GM18502 (cell line): ENCODE results near the gene KIF1A.
"Not testable (repeated sequence)": the region's sequence is repeated elsewhere in the genome, so short reads cannot be mapped to it uniquely, and the experiment has no call there.

Experiments
- ATAC-seq: cut with Tn5 transposase; IDR thresholded peaks from one replicate; pipeline ENCODE4 v1.9.1; 2021; ENCODE audit warnings: mild to moderate bottlenecking; ENCODE audit not compliant: unreplicated experiment, poor library complexity

The KIF1A gene

DNA sequence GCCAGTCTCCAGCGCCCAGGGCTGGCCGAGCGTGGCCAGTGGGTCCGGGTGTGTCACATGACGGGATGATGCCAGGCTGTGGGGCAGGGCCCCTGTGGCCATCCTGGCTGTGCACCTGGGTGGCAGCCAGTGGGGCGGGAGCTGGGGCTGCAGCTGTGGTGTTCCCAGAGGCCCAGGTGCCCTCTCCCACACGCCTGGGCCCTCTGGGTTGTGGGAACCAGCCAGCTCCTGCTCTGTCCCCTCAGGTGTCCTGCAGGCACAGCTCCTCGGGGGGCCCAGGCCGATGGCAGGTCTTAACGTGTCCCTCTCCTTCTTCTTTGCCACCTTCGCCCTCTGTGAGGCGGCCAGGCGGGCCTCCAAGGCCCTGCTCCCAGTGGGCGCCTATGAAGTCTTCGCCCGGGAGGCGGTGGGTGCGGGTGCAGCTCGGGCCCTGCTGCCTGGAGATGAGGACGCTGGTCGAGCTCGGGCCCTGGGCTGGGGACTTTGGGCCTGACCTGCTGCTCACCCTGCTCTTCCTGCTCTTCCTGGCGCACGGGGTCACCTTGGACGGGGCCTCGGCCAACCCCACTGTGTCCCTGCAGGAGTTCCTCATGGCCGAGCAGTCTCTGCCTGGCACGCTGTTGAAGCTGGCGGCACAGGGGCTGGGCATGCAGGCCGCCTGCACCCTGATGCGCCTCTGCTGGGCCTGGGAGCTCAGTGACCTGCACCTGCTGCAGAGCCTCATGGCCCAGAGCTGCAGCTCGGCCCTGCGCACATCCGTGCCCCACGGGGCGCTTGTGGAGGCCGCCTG, 128.2 kb downstream of the KIF1A start, which contains the start of gene AQP12A:
TSS of gene AQP12A (plus strand) at position 236 of the 790 bp plus-strand sequence. CDS start at position 284, 48 bp downstream.
- not testable (repeated sequence) for ATAC-seq

DNA sequence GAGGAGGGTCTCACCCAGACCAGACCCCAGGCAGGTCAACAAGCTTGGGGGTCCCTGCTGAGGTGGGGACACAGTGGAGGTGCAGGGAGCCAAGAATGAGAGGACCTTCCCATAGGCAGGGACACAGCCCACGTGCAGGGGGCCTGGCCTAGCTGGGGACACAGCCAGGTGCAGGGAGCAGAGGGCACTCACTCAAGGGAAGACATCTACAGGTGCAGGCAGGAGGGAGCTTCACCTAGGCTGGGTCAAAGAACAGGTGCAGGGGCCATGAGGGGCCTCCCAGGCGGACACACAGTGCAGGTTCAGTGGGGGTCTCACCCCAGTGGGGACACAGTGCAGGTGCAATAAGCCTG, 129.0 kb downstream of the KIF1A start:
- not testable (repeated sequence) for ATAC-seq

DNA sequence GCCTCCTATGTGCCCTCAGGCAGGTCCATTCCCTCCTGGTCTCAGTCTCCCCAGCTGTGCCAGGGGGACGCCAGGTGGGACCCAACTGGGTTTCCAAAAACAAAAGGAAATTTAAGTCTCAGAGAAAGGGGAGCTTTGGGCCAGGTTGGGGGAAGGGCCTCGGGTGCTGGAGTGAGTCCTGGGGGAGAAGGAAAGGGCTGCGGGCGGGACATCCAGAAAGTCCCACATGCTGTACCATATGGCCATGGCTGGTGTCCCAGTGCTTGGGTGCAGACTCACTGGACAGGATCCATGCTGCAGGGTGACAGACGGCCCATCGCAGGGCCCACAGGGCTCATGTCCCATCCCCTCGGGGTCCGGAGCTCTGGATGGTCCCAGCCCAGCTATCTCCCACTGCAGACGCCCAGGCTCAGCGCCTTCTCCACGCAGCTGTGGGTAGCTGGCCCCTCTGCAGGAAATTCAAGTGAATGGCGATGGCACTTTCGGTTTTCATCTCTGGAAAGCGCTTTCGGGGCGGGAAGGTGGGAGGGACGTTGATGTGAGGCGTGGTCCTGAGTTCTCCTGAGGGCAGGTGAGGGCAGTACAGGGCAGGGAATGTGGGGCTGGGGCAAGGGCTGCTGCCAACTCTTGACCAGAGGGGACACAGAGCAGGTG, 129.5 kb downstream of the KIF1A start:
- not testable (repeated sequence) for ATAC-seq

DNA sequence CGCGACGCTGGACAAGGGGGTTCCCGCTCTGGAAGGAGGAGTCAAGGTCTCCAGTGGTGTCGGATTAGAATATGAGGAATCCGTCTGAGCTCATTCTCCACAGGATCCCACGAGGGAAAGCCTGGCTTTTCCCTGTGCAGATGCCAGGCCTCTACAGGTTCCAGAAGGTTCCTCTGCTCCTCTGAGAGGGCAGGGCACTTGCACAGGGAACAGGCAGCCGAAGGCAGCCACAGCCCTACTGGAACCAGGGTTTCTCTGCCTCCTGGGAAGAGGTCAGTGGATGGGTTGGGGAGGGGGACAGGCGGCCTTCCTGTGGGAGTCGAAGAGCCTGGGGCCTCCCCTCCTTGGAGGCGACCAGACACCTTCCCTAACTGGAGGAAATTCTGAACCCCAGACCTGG, 130.0 kb downstream of the KIF1A start:
- ATAC-seq = no peak

DNA sequence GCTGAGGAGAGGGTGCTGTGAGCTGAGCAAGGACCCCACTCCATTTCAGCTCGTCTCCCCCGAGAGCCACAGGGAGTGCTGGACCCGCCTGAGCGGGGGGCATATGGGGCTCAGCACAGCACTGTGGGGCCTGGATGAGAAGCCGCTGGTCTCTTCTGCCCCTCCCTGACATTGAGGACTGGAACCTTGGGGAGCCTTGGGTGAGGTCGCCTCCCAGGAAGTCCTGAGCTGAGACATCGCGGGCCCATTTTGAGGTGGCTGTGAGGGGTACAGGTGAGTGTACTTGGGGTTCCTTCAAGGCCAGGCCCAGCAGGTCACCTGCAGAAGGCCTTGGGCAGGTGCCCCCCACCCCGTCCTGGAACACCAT, 131.5 kb downstream of the KIF1A start:
- no peak for ATAC-seq

DNA sequence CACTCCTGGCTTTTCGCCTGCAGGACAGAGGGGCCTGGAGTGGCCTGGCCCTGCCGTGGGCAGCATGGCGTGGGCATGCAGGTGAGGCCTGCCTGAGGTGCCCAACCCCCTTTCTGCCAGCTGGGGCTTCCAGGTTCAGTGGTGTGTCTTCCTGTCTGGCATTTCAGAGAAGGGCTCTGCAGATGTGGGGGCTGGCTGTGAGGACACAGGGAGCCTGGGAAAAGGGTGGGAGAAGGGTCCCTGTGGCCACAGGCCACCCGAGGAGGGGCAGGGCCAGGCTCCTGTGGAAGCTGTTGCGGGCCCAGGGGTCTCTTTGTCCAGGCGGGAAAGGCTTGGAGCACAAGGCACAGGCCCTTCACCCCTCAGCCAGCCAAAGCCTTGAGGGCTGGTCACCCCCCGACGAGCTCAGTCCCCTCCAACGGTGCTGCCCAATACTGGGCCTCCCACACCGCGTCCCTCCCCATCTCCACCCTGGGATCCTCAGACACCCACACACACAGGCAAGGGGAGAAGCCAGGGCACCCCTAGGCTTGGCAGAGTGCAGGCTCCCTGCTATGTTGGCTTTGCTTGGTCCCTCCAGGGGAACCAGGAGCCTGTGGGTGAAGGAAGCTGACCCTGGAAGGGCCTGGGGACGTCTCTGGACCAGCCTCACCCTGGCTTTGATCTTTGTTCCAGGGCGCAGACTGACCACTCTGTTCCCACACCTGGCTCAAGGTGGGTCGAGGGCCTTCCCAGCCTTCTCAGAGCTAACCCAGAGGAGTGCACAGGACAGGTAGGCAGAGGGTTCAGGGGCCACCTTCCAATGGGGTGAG, 132.1 kb downstream of the KIF1A start:
- ATAC-seq = no peak

DNA sequence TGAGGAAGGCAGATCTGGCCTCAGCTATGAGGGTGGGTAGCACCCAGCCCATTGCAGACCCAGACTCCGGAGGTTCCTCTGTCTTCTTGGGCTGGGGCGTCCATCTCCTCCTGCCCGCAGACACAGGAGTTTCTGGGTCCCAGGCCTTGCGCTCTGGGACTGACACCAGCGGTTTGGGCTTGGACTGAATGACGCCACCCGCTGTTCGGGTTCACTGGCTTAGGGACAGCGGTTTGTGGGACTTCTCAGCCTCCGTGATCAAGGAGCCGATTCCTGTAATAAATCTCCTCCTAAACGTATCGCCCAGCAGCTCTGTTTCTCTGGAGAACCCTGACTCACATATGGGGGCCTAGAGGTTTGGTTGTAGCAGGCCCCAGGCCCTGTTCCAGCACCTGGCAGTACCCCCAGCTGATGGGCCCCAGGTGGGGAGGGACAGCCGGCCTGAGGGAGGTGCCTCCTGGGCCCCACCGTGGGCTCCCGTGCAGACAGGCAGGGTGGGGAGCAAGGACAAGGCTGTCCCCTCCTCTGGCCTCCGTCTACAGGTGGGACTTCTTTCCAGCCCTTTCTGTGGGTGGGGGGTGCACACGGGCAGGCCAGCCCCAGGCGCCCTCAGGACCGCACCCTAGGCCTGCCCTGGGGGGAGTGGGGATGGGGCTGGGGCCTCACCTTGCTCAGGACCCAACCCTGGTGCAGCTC, 132.8 kb downstream of the KIF1A start:
- no peak for ATAC-seq

DNA sequence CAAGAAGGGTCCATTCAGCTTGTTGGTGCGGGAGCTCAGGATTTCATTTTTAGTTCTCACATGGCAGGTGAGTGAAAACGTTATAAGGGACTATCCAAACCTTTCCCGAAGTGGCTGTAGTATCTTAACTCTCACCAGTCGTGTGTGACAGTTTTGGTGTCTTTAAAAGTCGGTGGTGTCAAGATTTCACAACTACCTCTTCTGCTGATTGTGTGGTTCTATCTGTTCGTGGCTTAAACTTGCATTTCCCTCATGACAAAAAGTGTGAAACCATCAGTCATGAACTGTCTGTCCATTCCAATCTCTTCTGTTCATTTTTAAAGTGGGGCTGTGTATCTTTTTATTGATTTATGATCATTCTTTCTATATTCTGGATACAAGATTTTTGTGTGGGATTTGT, 133.6 kb downstream of the KIF1A start:
- ATAC-seq = no peak

DNA sequence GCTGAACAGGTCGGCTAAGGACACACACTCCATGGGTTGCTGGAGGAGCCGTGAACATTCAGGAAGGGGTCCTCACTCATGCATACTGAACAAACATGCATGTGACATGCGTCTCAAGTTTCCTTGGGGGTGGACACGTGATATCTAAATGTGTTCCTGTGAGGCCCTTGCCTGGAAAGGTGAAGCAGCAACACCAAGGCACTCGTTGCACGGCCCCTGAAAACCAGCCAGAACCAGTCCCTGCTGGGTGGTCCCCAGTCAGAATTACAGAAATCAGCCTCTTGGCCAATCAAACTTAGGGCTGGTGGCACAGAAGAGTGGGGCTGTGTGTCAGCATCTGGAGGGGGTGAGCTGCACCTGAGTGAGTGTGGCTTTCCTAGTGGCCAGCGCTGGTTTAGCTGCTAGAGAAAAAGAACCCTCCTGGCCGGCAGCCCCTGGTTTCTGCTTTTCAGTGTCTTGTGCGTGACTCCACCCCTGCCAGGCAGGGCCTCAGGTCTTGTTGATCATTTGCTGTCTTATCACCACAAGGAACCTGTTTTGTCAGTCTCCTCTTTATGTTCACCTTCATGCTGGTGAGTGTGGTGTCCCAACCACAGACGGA, 134.1 kb downstream of the KIF1A start:
- ATAC-seq = no peak

DNA sequence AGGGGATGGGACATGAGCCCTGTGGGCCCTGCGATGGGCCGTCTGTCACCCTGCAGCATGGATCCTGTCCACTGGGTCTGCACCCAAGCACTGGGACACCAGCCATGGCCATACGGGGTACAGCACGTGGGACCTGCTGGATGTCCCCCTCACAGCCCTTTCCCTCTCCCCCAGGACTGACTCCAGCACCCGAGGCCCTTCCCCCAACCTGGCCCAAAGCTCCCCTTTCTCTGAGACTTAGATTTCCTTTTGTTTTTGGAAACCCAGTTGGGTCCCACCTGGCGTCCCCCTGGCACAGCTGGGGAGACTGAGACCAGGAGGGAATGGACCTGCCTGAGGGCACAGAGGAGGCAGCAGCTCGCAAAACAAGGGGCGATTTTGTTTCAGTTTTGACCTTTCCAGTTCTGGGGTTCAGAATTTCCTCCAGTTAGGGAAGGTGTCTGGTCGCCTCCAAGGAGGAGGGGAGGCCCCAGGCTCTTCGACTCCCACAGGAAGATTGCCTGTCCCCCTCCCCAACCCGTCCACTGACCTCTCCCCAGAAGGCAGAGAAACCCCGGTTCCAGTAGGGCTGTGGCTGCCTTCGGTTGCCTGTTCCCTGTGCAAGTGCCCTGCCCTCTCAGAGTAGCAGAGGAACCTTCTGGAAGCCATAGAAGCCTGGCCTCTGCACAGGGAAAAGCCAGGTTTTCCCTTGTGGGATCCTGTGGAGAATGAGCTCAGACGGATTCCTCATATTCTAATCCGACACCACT, 135.9 kb downstream of the KIF1A start:
- not testable (repeated sequence) for ATAC-seq

DNA sequence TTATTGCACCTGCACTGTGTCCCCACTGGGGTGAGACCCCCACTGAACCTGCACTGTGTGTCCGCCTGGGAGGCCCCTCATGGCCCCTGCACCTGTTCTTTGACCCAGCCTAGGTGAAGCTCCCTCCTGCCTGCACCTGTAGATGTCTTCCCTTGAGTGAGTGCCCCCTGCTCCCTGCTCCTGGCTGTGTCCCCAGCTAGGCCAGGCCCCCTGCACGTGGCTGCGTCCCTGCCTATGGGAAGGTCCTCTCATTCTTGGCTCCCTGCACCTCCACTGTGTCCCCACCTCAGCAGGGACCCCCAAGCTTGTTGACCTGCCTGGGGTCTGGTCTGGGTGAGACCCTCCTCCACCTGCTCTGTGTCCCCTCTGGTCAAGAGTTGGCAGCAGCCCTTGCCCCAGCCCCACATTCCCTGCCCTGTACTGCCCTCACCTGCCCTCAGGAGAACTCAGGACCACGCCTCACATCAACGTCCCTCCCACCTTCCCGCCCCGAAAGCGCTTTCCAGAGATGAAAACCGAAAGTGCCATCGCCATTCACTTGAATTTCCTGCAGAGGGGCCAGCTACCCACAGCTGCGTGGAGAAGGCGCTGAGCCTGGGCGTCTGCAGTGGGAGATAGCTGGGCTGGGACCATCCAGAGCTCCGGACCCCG, 136.6 kb downstream of the KIF1A start:
- not testable (repeated sequence) for ATAC-seq

DNA sequence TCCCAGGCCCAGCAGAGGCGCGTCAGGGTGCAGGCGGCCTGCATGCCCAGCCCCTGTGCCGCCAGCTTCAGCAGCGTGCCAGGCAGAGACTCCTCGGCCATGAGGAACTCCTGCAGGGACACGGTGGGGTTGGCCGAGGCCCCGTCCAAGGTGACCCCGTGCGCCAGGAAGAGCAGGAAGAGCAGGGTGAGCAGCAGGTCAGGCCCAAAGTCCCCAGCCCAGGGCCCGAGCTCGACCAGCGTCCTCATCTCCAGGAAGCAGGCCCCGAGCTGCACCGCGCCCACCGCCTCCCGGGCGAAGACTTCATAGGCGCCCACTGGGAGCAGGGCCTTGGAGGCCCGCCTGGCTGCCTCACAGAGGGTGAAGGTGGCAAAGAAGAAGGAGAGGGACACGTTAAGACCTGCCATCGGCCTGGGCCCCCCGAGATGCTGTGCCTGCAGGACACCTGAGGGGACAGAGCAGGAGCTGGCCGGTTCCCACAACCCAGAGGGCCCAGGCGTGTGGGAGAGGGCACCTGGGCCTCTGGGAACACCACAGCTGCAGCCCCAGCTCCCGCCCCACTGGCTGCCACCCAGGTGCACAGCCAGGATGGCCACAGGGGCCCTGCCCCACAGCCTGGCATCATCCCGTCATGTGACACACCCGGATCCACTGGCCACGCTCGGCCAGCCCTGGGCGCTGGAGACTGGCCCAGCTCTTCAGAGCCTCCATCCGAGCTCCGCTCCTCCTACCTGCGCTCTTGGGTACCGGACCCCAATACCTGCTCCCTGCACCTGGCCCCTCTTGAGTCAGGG, 137.4 kb downstream of the KIF1A start, which contains the start of gene AQP12B:
TSS of gene AQP12B (minus strand) at position 455 of the 794 bp plus-strand sequence. CDS start at position 407, 48 bp downstream.
- not testable (repeated sequence) for ATAC-seq

DNA sequence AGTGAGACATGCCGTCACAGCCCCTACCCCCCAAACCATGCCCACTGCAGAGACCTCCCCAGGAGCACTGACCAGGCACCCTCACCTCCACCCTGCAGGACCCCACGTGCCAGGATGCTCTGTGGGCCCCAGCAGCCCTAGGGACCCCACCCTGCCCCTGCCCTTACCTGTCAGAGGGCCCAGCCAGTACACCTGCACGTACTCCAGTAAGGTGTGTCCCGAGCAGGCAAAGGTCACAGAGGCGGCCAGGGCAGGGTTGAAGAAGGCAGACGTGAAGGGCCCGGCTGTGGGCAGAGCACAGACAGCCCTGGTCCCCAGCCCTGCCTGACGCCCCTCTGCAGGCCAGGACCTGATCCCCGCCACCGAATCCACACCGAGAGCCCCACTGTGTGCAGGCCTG, 139.8 kb downstream of the KIF1A start:
- ATAC-seq = not testable (repeated sequence)

DNA sequence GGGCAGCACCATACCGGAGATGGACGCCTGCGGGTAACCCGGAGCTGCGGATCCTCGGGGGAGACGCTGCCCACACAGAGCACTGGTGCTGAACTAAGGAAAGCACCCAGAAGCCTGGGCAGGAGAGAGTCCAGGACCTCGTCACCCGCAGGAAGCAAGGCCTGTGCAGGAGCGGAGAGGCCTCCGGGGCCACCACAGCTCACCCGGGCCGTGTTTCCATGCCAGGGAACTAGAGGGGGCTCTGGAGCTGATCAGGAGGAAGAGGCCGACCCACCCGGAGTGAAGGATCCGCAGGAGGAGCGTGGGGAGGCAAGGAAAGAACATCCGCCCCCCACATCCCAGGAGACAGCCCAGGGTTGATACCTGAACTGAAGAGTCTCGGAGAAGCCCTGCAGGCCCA, 141.1 kb downstream of the KIF1A start:
- not testable (repeated sequence) for ATAC-seq

DNA sequence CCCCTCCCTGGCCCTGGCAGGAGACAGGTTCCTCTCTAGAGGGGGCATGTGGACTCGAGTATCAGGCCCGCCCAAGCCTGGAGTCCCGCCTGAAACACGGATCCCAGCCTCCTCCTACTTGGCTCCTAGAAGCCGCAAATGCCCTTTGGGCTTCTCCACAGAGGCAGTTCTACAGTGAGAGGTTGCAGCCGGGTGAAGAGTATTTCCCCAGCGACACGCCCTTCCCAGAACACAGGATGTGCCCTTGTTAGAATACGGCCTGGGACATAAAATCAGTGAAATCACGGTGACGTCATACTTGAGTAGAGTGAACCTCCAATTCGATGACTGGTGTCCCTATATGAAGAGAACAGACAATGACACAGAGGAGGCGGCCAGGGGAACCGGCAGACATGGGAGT, 142.0 kb downstream of the KIF1A start:
- ATAC-seq = not testable (repeated sequence)

DNA sequence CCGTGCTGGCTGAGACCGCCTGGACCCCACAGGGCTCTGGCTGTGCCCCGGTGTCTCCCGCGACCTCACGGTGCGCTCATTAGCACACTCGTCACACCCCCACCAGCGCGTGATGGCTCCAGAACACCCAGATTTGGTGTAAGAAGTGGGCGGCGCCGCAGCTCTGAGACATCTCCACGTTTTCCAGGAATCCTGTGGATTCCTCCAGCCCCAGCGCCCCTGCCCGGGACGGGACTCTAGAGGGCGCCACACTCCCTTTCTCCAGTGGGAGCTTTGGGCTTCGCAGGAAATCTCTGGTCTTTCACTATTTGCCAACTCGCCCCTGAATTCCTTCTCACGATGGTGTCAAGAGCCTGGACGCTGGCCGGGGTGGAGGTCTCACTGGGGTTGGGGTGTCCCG, 144.7 kb downstream of the KIF1A start:
- ATAC-seq = not testable (repeated sequence)

DNA sequence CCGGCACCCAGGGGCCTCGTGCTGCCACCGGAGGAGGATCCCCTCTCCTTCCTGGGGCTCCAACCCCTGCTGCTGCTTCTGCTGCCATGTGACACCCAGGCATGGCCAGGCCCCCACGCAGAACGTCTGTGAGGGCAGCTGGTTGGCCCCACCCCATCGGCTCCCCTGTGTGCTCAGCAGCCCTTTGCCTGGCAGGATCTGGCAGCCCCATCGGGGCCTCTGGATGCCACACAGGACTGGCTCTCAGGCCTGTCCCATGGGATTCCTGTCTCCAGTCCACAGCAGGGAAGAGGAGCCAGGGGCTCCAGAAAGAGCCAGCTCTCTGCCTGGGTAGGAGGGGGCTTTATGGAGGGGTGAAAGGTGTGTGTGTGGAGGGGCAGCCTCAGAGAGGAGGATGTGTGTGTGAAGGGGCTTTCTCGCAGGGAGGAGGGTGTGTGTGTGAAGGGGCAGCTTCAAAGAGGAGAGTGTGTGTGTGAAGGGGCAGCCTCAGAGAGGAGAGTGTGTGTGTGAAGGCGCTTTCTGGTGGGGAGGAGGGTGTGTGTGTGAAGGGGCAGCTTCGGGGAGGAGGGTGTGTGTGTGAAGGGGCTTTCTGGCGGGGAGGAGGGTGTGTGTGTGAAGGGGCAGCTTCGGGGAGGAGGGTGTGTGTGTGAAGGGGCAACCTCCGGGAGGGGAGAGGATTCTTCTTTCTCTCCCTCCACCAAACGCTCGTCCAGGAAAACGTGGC, 145.4 kb downstream of the KIF1A start:
- ATAC-seq = not testable (repeated sequence)
